Fibroblast of mammary gland (primary cell): ENCODE data around the gene MET.

ENCODE experiments used
- DNase-seq: peaks from one replicate; pipeline ENCODE4 v3.0.0-alpha.2; 2010; ENCODE audit warnings: low read depth
- H3K4me3 ChIP-seq: 2 replicates; pipeline ENCODE4 v1.5.1; 2011; ENCODE audit warnings: low read depth, mild to moderate bottlenecking, low read length, moderate library complexity; ENCODE audit not compliant: control insufficient read depth
- TF ChIP-seq, protein P1 (sequence below): conservative IDR thresholded peaks from 2 replicates; pipeline ENCODE4 v1.5.1; 2011; ENCODE audit warnings: low read depth, low read length, inconsistent platforms; ENCODE audit not compliant: control insufficient read depth, insufficient read depth

Gene MET

DNA sequence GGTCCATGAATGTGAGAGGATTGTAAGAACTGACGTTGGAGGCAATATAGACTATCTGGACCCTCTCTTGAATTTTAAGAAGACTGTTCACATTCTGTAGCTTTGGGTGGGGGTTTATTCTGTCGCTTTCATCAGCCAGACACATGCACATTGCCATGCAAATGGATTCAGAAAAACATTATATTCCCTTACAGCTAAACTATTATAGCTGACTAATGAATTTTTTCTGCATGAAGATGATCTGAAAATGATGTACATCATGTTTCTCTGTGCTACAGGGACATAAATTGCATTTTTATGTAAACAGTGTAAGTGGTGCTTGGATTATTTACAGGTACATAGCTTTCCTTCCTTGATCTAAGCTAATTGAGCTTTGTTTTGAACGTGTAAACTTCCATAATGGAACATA lies 1.5 kb downstream of the MET start:
- peak overlapping the region; percentile 90 for H3K4me3 ChIP-seq
- DNase-seq = no peak
- TF ChIP-seq, protein P1, sequence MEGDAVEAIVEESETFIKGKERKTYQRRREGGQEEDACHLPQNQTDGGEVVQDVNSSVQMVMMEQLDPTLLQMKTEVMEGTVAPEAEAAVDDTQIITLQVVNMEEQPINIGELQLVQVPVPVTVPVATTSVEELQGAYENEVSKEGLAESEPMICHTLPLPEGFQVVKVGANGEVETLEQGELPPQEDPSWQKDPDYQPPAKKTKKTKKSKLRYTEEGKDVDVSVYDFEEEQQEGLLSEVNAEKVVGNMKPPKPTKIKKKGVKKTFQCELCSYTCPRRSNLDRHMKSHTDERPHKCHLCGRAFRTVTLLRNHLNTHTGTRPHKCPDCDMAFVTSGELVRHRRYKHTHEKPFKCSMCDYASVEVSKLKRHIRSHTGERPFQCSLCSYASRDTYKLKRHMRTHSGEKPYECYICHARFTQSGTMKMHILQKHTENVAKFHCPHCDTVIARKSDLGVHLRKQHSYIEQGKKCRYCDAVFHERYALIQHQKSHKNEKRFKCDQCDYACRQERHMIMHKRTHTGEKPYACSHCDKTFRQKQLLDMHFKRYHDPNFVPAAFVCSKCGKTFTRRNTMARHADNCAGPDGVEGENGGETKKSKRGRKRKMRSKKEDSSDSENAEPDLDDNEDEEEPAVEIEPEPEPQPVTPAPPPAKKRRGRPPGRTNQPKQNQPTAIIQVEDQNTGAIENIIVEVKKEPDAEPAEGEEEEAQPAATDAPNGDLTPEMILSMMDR = no peak

DNA sequence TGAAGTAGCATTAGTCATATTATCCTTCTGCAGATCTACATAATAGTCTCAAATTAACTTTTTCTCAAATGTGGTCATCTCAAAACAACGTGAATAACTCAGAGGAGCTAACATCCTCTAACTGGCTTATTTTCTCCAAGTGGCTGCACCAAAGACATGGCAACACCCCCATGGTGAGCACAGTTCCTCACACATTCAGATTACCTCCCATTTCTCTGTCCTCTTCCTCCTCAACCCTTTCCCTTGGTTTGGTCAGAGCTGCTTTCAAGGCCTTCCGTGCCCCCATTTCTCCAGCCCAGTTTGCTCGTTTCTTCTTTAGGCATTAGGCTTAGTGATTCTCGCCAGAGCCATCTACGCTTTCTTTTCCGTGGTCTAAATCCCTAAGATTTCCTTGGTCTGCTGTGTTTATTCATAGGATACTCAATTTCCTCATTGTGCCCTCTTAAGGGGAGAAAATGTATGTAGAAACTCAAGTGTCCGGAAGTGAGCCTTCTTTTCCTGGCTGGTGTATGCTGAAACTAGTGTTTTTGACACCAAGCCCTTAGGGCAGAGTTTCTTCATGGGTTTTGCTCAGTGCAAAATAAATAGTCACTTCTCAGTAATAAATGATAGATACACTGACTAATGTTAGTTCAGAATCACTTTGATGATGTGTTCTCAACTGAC lies 2.6 kb downstream of the MET start:
- DNase-seq = peak; percentile 34
- H3K4me3 ChIP-seq = no peak overlapping the region
- TF ChIP-seq, protein P1 = no peak

DNA sequence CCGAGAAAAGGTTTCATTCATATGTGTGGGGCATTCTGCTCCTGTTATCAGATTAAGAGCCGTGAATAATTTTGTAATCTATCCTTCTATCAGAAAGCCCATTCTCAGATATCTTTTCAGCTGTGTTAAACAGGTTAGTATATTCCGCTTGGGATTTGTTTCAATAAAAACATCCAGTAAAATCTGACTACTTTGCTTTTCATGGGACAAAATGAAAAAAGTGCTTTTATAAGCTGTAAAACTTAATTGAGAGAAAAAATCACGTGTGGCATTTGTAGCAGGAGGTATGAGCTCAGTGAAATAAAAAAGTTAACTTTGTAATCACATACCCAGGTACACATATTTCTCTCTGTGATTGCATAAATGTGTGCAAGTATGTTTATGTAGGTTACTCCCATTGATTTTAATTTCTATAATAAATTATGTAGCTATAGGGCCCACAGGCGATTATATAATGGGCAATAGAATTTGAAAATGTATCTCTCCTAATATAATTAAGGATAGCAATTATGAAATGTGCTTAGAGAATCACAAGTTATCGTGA lies 3.9 kb downstream of the MET start:
- no peak overlapping the region for H3K4me3 ChIP-seq
- no peak for DNase-seq
- TF ChIP-seq, protein P1 = no peak

DNA sequence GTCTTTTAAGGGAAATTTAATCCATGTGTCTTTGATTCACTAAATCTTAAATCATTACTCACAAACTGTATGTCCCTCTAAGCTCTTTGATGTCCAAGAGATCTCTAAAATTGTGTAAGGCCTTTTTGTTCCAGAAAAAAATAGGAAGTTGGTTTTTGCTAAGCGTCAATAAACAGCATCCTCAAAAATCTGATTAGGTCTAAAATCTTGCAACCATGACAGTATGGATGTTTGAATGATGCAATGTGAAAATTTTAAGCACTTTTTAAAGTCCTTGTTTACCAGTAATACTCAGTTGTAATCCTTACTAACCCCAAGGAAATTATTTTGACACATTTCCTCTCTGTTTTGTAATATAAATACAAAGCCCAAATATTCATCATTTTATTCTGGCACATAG lies 6.8 kb downstream of the MET start:
- H3K4me3 ChIP-seq = no peak overlapping the region
- TF ChIP-seq, protein P1 = no peak
- no peak for DNase-seq

DNA sequence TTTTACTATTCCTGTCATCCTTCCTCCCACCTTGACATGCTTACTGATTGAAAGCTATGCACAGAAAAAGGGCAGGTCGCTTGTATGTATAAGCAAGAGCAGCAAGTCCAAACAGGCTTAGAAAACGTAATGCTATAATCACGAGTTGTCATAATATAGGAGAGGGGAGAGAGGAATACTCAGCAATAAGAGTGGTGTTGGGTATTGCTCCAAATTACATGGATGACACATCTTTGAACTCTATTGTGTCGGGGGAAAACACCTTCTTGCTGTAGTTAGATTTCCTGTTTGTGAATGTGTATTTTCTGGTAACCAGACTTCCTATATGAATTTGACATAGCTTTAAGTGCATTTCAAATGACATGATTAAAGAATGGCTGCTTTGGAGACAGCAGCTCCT lies 7.5 kb downstream of the MET start:
- DNase-seq = no peak
- no peak overlapping the region for H3K4me3 ChIP-seq
- TF ChIP-seq, protein P1 = no peak

DNA sequence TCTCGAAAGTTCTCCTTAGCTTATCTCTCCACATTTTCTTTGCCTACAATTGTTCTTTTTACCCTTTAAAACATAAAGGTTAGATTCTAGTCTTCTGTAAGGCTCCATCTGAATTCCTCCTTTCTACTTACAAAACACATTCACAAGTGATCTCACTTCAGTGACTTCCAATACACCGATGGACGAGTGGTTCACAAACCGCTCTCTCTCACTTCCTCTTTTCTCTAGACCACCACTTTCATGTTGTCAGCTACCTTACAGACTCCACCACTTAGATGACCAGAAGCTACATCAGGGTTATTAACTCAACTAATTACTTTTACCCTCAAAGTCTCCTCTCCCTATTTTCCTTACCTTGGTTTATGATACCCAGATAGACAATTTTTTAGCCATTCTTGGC lies 11.8 kb downstream of the MET start:
- no peak overlapping the region for H3K4me3 ChIP-seq
- TF ChIP-seq, protein P1 = no peak

More for the DNA sequence above, 11.8 kb downstream of the MET start:
- no peak for DNase-seq
